H9 (cell line): Measurements from ENCODE around the gene NDUFS3. TPM values are rescaled to one million over a fixed set of nuclear protein-coding genes. Genes with fewer than 3 reads are reported as not detected.

Source experiments
- DNase-seq: peaks from one replicate; pipeline ENCODE4 v3.0.0-alpha.2; 2017
- H2AFZ ChIP-seq: one replicate; pipeline ENCODE4 v1.6.1; 2013; ENCODE audit warnings: mild to moderate bottlenecking, low read length, control low read depth, moderate library complexity
- H2AK5ac ChIP-seq: 2 replicates; pipeline ENCODE4 v1.6.1; 2013; ENCODE audit warnings: low read length, control low read depth, mixed read lengths; ENCODE audit not compliant: insufficient read length
- H2BK120ac ChIP-seq: one replicate; pipeline ENCODE4 v1.6.1; 2013; ENCODE audit warnings: low read depth, mild to moderate bottlenecking, low read length, control low read depth, inconsistent platforms; ENCODE audit not compliant: poor library complexity, severe bottlenecking
- H2BK12ac ChIP-seq: 2 replicates; pipeline ENCODE4 v1.6.1; 2013; ENCODE audit warnings: low read length, control low read depth, mixed read lengths, low read depth; ENCODE audit not compliant: insufficient read length
- H2BK15ac ChIP-seq: 2 replicates; pipeline ENCODE4 v1.6.1; 2013; ENCODE audit warnings: low read depth, low read length, control low read depth
- H2BK20ac ChIP-seq: one replicate; pipeline ENCODE4 v1.6.1; 2013; ENCODE audit warnings: low read depth, mild to moderate bottlenecking, low read length, control low read depth, inconsistent platforms; ENCODE audit not compliant: poor library complexity, severe bottlenecking
- H2BK5ac ChIP-seq: 2 replicates; pipeline ENCODE4 v1.6.1; 2013; ENCODE audit warnings: low read length, control low read depth, mixed read lengths; ENCODE audit not compliant: insufficient read length
- H3K14ac ChIP-seq: 2 replicates; pipeline ENCODE4 v1.6.1; 2013; ENCODE audit warnings: low read length, control low read depth; ENCODE audit not compliant: insufficient read depth
- H3K18ac ChIP-seq: 2 replicates; pipeline ENCODE4 v1.6.1; 2013; ENCODE audit warnings: low read depth, mild to moderate bottlenecking, mixed read lengths, low read length, control low read depth; ENCODE audit not compliant: insufficient read length
- H3K23ac ChIP-seq: 2 replicates; pipeline ENCODE4 v1.6.1; 2013; ENCODE audit warnings: low read length, control low read depth, mixed read lengths, low read depth; ENCODE audit not compliant: insufficient read length
- H3K23me2 ChIP-seq: 2 replicates; pipeline ENCODE4 v1.6.1; 2013; ENCODE audit warnings: low read depth, mild to moderate bottlenecking, mixed read lengths, low read length, control low read depth; ENCODE audit not compliant: insufficient read length, poor library complexity, severe bottlenecking
- H3K27ac ChIP-seq: 2 replicates; pipeline ENCODE4 v1.5.1; 2013; ENCODE audit warnings: low read length, control low read depth, mixed read lengths, low read depth; ENCODE audit not compliant: insufficient read length
- H3K27me3 ChIP-seq: 2 replicates; pipeline ENCODE4 v1.6.1; 2013; ENCODE audit warnings: low read length, control low read depth, inconsistent platforms; ENCODE audit not compliant: insufficient read depth
- H3K4ac ChIP-seq: 2 replicates; pipeline ENCODE4 v1.6.1; 2013; ENCODE audit warnings: low read depth, mild to moderate bottlenecking, control low read depth, inconsistent platforms, low read length, moderate library complexity
- H3K4me1 ChIP-seq: 2 replicates; pipeline ENCODE4 v1.6.1; 2013; ENCODE audit warnings: low read length, control low read depth, inconsistent platforms; ENCODE audit not compliant: insufficient read depth
- H3K4me2 ChIP-seq: 2 replicates; pipeline ENCODE4 v1.6.1; 2013; ENCODE audit warnings: low read length, control low read depth, mixed read lengths; ENCODE audit not compliant: insufficient read length, insufficient read depth
- H3K56ac ChIP-seq: 2 replicates; pipeline ENCODE4 v1.6.1; 2013; ENCODE audit warnings: low read depth, mild to moderate bottlenecking, mixed read lengths, low read length, control low read depth; ENCODE audit not compliant: insufficient read length
- H3K79me1 ChIP-seq: 2 replicates; pipeline ENCODE4 v1.6.1; 2013; ENCODE audit warnings: low read depth, mild to moderate bottlenecking, moderate library complexity, low read length, control low read depth, inconsistent platforms; ENCODE audit not compliant: insufficient read depth, poor library complexity, severe bottlenecking
- H3K79me2 ChIP-seq: 2 replicates; pipeline ENCODE4 v1.6.1; 2013; ENCODE audit warnings: low read length, control low read depth, inconsistent platforms; ENCODE audit not compliant: insufficient read depth
- H3K9ac ChIP-seq: 2 replicates; pipeline ENCODE4 v1.6.1; 2013; ENCODE audit warnings: low read length, control low read depth, mixed read lengths; ENCODE audit not compliant: insufficient read length; ENCODE audit errors: extremely low read depth
- H3K9me3 ChIP-seq: one replicate; pipeline ENCODE4 v1.6.1; 2013; ENCODE audit warnings: low read depth, low read length, inconsistent platforms; ENCODE audit not compliant: control insufficient read depth
- H3T11ph ChIP-seq: one replicate; pipeline ENCODE4 v1.6.1; 2013; ENCODE audit warnings: mild to moderate bottlenecking, low read length, control low read depth, inconsistent platforms
- H4K20me1 ChIP-seq: one replicate; pipeline ENCODE4 v1.6.1; 2013; ENCODE audit not compliant: control insufficient read depth, insufficient read length, insufficient read depth
- H4K5ac ChIP-seq: 2 replicates; pipeline ENCODE4 v1.6.1; 2013; ENCODE audit warnings: low read depth, mild to moderate bottlenecking, mixed read lengths, low read length, control low read depth; ENCODE audit not compliant: insufficient read length
- H4K8ac ChIP-seq: replicated peaks from 2 replicates; pipeline ENCODE4 v1.6.1; 2013; ENCODE audit warnings: low read length, control low read depth, mixed read lengths, low read depth; ENCODE audit not compliant: insufficient read length
- H4K91ac ChIP-seq: 2 replicates; pipeline ENCODE4 v1.6.1; 2013; ENCODE audit warnings: low read depth, mild to moderate bottlenecking, moderate library complexity, mixed read lengths, low read length, control low read depth; ENCODE audit not compliant: insufficient read length
- H3K27ac Mint-ChIP-seq, 3 experiments: 2 replicates in 2 of 3; 3 replicates in 1 of 3; pipeline ENCODE4 v1.8.0; 2020 to 2021; ENCODE audit warnings: mixed read lengths in 3 of 3, mild to moderate bottlenecking in 1 of 3, moderate library complexity in 1 of 3
- H3K27me3 Mint-ChIP-seq: 2 replicates; pipeline ENCODE4 v1.8.0; 2021; ENCODE audit warnings: low read depth, mild to moderate bottlenecking, moderate library complexity, mixed read lengths
- H3K36me3 Mint-ChIP-seq, 3 experiments: 2 replicates in 2 of 3; 3 replicates in 1 of 3; pipeline ENCODE4 v1.8.0; 2020 to 2021; ENCODE audit warnings: low read depth in 3 of 3, mixed read lengths in 3 of 3; ENCODE audit not compliant: insufficient read depth in 1 of 3
- H3K4me1 Mint-ChIP-seq, 2 experiments: 2 replicates each; pipeline ENCODE4 v1.8.0; 2020; ENCODE audit warnings: mixed read lengths in 2 of 2
- H3K4me3 Mint-ChIP-seq, 2 experiments: 2 replicates in 1 of 2; 3 replicates in 1 of 2; pipeline ENCODE4 v1.8.0; 2020 to 2021; ENCODE audit warnings: mild to moderate bottlenecking in 2 of 2, mixed read lengths in 2 of 2, moderate library complexity in 1 of 2
- H3K9me3 Mint-ChIP-seq, 2 experiments: 2 replicates in 1 of 2; 3 replicates in 1 of 2; pipeline ENCODE4 v1.8.0; 2020; ENCODE audit warnings: mild to moderate bottlenecking in 2 of 2, mixed read lengths in 2 of 2, moderate library complexity in 1 of 2
- CTCF ChIP-seq: fragments of 200-600 bp; sonication (generic); conservative IDR thresholded peaks from 3 replicates; pipeline ENCODE4 v1.8.0; 2021; ENCODE audit warnings: antibody characterized with exemption, mild to moderate bottlenecking
- WGBS: extraction: QIAGEN DNeasy Blood & Tissue Kit; methylation state at CpG from one replicate; pipeline ENCODE4 v1.1.7; 2013; ENCODE audit warnings: missing lambda C conversion rate, low lambda C conversion rate, mixed read lengths; ENCODE audit not compliant: insufficient read length; ENCODE audit errors: extremely low coverage; 5-methylcytosine and 5-hydroxymethylcytosine counted together
- total RNA-seq: library from RNA; stranded (reverse); gene quantifications from 2 replicates; pipeline ENCODE4 v1.2.1, GENCODE V29; 2021

The NDUFS3 gene
- total RNA-seq, 1 experiment from 2014 or later = 144 TPM

- no peaks in the 10 kb centered on the region for H3K23me2 ChIP-seq
- H3K56ac ChIP-seq = no peak overlapping the region
- H3K27me3 ChIP-seq = no peaks in the 10 kb centered on the region
- no peaks in the 10 kb centered on the region for H3K4me1 ChIP-seq
- H2BK20ac ChIP-seq = no peak overlapping the region
- no peaks in the 10 kb centered on the region for H3K79me2 ChIP-seq
- H3K27me3 Mint-ChIP-seq = no peaks in the 10 kb centered on the region
- H3K36me3 Mint-ChIP-seq = peaks cover 8 to 53% (median 16%) of the 10 kb centered on the region in 3 experiments; a peak in 6 of 7 replicates
- H3K79me1 ChIP-seq = no peaks in the 10 kb centered on the region
- H2BK120ac ChIP-seq = no peak overlapping the region
- H3K14ac ChIP-seq = no peak overlapping the region
- H3K9me3 Mint-ChIP-seq = no peaks in the 10 kb centered on the region
- no peak for TF ChIP-seq CTCF
- H3K27ac ChIP-seq = no peak overlapping the region
- no peak overlapping the region for H3K18ac ChIP-seq
- no peak overlapping the region for H4K5ac ChIP-seq
- no peak overlapping the region for H2BK15ac ChIP-seq
- H3K4me1 Mint-ChIP-seq = no peaks in the 10 kb centered on the region
- H3K4me2 ChIP-seq = no peak overlapping the region
- no peak overlapping the region for H2AFZ ChIP-seq
- no peaks in the 10 kb centered on the region for H3K9me3 ChIP-seq
- no peak for DNase-seq
- H4K91ac ChIP-seq = no peak overlapping the region
- no peak overlapping the region for H3K4ac ChIP-seq
- H2BK12ac ChIP-seq = no peak overlapping the region
- no peak overlapping the region for H2AK5ac ChIP-seq
- no peaks in the 10 kb centered on the region for H4K20me1 ChIP-seq
- H3K27ac Mint-ChIP-seq = no peak overlapping the region
- whole genome bisulfite sequencing = no CpG with 5 or more reads among the region's 3 CpGs
- H3K4me3 Mint-ChIP-seq = no peak overlapping the region
- no peak overlapping the region for H3K9ac ChIP-seq
- no peak overlapping the region for H3K23ac ChIP-seq
- H2BK5ac ChIP-seq = no peak overlapping the region
- H4K8ac ChIP-seq = no peak overlapping the region
- H3T11ph ChIP-seq = no peak overlapping the region
Measured at GRCh38 chr11:47617417-47617809, 38.5 kb downstream of the NDUFS3 start.
